AG04449 (cell line): ENCODE data around the gene CHSY3.

Experiments
- CTCF ChIA-PET: fragments of 350-600 bp; formaldehyde crosslinking; extraction: SDS; loops from one replicate; lab custom pipeline; 2021; ENCODE audit warnings: antibody characterized with exemption; lab: Yijun Ruan, JAX
- POLR2A ChIA-PET: fragments of 400-600, 350-600 bp; formaldehyde crosslinking; extraction: SDS; loops from one replicate; lab custom pipeline; 2020; ENCODE audit warnings: antibody characterized with exemption, inconsistent platforms; lab: Yijun Ruan, JAX
- DNase-seq: peaks from one replicate; pipeline ENCODE4 v3.0.0-alpha.2; 2010; ENCODE audit warnings: low read depth, low spot score
- H3K4me3 ChIP-seq: 2 replicates; pipeline ENCODE4 v1.5.1; 2011; ENCODE audit warnings: low read depth, mild to moderate bottlenecking, control low read depth, low read length
- TF ChIP-seq, protein P1 (sequence below): IDR thresholded peaks from one replicate; pipeline ENCODE4 v1.5.1; 2011; ENCODE audit warnings: mild to moderate bottlenecking, moderate library complexity, low read length, control low read depth, inconsistent platforms; ENCODE audit not compliant: insufficient read depth; ENCODE audit errors: missing control alignments

The CHSY3 gene

DNA sequence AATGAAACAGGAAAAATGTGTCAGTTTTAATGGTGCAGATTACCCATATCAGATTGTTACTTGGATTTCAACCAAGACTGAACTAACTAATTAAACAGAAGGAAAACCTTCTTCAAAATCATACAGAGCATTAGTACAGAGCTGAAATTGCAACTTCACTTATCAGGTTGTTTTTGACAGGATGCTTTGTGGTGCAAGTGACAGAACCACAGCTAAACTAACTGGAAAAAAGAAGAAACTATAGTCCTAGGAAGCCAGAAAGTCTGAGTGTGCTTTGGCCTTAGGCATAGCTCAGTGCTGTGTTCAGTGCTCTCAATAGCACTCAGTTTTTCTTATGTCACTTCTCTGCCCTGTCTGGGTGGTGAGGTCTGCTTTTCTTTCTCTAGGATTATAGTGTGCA, 267.4 kb downstream of the CHSY3 start:
- POLR2A ChIA-PET, result no interaction called here
- no peak overlapping the region for H3K4me3 ChIP-seq
- TF ChIP-seq, protein P1, sequence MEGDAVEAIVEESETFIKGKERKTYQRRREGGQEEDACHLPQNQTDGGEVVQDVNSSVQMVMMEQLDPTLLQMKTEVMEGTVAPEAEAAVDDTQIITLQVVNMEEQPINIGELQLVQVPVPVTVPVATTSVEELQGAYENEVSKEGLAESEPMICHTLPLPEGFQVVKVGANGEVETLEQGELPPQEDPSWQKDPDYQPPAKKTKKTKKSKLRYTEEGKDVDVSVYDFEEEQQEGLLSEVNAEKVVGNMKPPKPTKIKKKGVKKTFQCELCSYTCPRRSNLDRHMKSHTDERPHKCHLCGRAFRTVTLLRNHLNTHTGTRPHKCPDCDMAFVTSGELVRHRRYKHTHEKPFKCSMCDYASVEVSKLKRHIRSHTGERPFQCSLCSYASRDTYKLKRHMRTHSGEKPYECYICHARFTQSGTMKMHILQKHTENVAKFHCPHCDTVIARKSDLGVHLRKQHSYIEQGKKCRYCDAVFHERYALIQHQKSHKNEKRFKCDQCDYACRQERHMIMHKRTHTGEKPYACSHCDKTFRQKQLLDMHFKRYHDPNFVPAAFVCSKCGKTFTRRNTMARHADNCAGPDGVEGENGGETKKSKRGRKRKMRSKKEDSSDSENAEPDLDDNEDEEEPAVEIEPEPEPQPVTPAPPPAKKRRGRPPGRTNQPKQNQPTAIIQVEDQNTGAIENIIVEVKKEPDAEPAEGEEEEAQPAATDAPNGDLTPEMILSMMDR, result no peak
- CTCF ChIA-PET, result interaction anchor here (1.2 kb wide), 1 partner anchor 32 kb away, joined by 3 read pairs; no protein-coding TSS in a partner anchor
- DNase-seq, result no peak

GRCh38 chr5:130183115-130183514, 278.9 kb downstream of the CHSY3 start:
- TF ChIP-seq, protein P1, result no peak
- no peak for DNase-seq
- ChIA-PET CTCF (no interaction called here), POLR2A (no interaction called here)
- H3K4me3 ChIP-seq, result no peak overlapping the region

DNA sequence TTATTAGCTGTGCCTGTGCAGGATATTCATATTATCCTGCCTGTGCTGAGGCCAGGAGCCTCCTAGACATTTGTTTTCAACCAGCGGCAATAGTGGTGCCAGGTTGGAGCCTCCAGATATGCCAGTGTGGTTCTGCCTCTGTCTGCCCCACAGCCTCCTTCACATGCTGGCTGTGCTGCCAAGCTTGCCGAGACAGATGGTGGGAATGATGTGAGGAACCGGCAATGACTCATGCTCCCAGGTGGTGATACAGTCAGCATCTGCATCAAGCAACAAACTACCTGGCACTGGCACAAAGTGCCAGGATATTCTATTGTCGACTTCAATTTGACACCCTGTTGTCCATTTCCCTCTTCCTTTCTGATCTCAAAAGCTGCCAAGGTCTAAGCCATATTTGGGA, 285.7 kb downstream of the CHSY3 start:
- CTCF ChIA-PET, result no interaction called here
- TF ChIP-seq, protein P1, result no peak
- no peak overlapping the region for H3K4me3 ChIP-seq
- POLR2A ChIA-PET, result no interaction called here
- DNase-seq, result no peak

- ChIA-PET POLR2A (no interaction called here), CTCF (interaction anchor here (1.1 kb wide), 1 partner anchor 39 kb away, joined by 4 read pairs; no protein-coding TSS in a partner anchor)
- H3K4me3 ChIP-seq, result no peak overlapping the region
- TF ChIP-seq, protein P1, result peak; percentile 26
- DNase-seq, result no peak
Measured at GRCh38 chr5:130198927-130199326, 294.7 kb downstream of the CHSY3 start.

GRCh38 chr5:130206686-130207085, 302.4 kb downstream of the CHSY3 start:
- CTCF ChIA-PET, result no interaction called here
- POLR2A ChIA-PET, result no interaction called here
- TF ChIP-seq, protein P1, result no peak
- DNase-seq, result no peak
- H3K4me3 ChIP-seq, result no peak overlapping the region

DNA sequence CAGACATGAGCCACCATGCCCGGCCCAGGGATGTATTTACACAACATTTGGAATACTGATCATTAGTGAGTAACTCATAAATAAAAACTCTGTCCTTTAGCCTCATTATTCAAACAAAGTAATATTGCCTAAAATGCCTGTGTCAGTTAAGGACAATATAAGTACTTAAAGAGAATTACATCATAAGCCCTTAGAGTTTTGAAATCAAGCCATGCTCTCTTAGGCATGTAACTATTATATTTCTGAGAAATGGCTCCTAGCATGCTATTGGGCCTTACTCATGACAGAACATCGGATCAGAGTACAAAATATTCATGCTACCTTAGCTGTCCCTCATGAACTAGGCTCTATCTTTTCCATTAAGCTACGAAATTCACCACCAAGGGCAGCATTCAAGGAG, 309.3 kb downstream of the CHSY3 start:
- H3K4me3 ChIP-seq, result no peak overlapping the region
- CTCF ChIA-PET, result no interaction called here
- DNase-seq, result no peak
- POLR2A ChIA-PET, result no interaction called here
- TF ChIP-seq, protein P1, result no peak
